HS-27A (cell line): ENCODE data around the gene BRIX1.
"Not testable (repeated sequence)": the region's sequence is repeated elsewhere in the genome, so short reads cannot be mapped to it uniquely, and the experiment has no call there.

ENCODE experiments used
- DNase-seq: peaks from one replicate; pipeline ENCODE4 v3.0.0-alpha.2; 2012; ENCODE audit warnings: low read depth, missing footprints

The BRIX1 gene

DNA sequence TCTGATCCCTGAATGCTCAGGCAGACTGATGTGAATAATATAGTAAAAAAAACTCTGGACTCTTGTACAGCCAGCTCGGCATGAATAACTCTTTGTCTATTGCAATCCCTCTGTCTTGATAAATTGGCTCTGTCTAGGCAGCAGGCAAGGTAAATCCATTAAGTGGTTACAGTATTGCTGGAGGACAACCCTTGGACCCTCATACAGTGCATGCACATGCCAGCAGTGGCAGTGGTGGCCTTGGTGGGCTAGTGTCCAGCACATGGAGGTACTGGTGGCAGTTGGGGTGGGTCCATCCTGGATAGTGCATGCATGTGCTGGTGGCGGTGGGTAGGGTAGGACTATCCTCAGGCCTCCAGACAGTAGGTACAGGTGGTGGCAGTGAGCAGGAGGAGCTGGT lies 52.7 kb downstream of the BRIX1 start:
- DNase-seq, result no peak

DNA sequence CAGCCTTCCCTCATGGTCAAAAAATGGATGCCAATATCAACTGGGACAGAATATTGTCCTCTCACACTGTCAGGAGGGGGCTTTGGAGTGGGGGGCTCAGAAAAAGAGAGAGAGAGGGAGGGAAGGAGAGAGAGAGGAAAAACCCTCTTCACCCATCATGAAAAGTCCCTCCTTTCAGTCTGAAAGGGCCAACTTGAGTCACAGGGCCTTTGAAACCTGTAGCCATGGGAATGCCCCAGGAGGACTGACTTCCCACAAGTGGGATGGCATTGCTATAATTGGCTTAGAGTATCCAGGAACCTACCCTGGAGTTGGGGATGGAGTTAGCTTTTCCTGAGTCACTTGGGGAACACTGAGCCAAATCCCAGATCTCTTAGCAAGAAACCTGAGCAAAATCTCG lies 55.0 kb downstream of the BRIX1 start:
- no peak for DNase-seq

DNA sequence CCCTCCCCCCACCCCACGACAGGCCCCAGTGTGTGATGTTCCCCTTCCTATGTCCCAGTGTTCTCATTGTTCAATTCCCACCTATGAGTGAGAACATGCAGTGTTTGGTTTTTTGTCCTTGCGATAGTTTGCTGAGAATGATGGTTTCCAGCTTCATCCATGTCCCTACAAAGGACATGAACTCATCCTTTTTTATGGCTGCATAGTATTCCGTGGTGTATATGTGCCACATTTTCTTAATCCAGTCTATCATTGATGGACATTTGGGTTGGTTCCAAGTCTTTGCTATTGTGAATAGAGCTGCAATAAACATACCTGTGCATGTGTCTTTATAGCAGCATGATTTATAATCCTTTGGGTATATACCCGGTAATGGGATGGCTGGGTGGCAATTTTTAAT lies 56.1 kb downstream of the BRIX1 start:
- not testable (repeated sequence) for DNase-seq
